HepG2 (cell line): Measurements from ENCODE around the gene LAIR1. TPM values are rescaled to one million over a fixed set of nuclear protein-coding genes. Genes with fewer than 3 reads are reported as not detected.

Experiments used
- ATAC-seq: fragments of 200-7000 bp; cut with Tn5 transposase; 3 replicates; pipeline ENCODE4 v1.9.1; 2020; ENCODE audit warnings: mild to moderate bottlenecking, moderate library complexity
- BruUV-seq: library from RNA; stranded (reverse); fragments of 400-500 nt; replicated peaks from 2 replicates; lab custom pipeline; 2021; lab: Mats Ljungman, UMichigan
- CTCF ChIA-PET: fragments of 300-600 bp; formaldehyde crosslinking; extraction: SDS; loops from one replicate; lab custom pipeline; 2021; ENCODE audit warnings: low total read pairs, inconsistent platforms, low intra/inter-chr PET ratio; lab: Yijun Ruan, JAX
- POLR2A ChIA-PET: fragments of 350-600 bp; sonication (Branson Sonifier 250); formaldehyde crosslinking; loops from one replicate; lab custom pipeline; 2020; ENCODE audit warnings: antibody characterized with exemption, inconsistent platforms; lab: Yijun Ruan, JAX
- DNase-seq: peaks from one replicate; pipeline ENCODE4 v3.0.0-alpha.2; 2015; ENCODE audit warnings: low spot score
- FAIRE-seq: peaks from 3 replicates; lab custom pipeline; 2011; peaks lifted over from hg19 to GRCh38; lab: Jason Lieb, UNC
- H2AFZ ChIP-seq: one replicate; pipeline ENCODE4 v1.6.1; 2011; ENCODE audit warnings: low read length, inconsistent platforms
- H3K27ac ChIP-seq: fragments of 300-600 bp; 3 replicates; pipeline ENCODE4 v1.8.0; 2011; ENCODE audit warnings: mixed run types, mild to moderate bottlenecking, mixed read lengths, low read length, inconsistent platforms; ENCODE audit not compliant: insufficient read depth; ENCODE audit errors: extremely low read length
- H3K27me3 ChIP-seq, 2 experiments: fragments of 200-600 bp in 1 of 2; 2 replicates in 1 of 2; 3 replicates in 1 of 2; pipeline versions ENCODE4 v1.6.0 to v1.8.0; 2011; ENCODE audit warnings: low read length in 2 of 2, mild to moderate bottlenecking in 2 of 2, moderate library complexity in 2 of 2, inconsistent platforms in 1 of 2; ENCODE audit not compliant: insufficient read depth in 2 of 2, control insufficient read depth in 1 of 2
- H3K36me3 ChIP-seq, 2 experiments: fragments of 200-600 bp in 1 of 2; replicated peaks in 1 of 2; 2 replicates in 1 of 2; 3 replicates in 1 of 2; pipeline versions ENCODE4 v1.5.1 to v1.8.0; 2011; ENCODE audit warnings: low read length in 2 of 2, inconsistent platforms in 1 of 2; ENCODE audit not compliant: insufficient read depth in 2 of 2, control insufficient read depth in 1 of 2
- H3K4me1 ChIP-seq: 2 replicates; pipeline ENCODE4 v1.5.1; 2012; ENCODE audit warnings: low read length, inconsistent platforms; ENCODE audit not compliant: insufficient read depth
- H3K4me2 ChIP-seq: 2 replicates; pipeline ENCODE4 v1.6.0; 2011; ENCODE audit warnings: low read depth, low read length, inconsistent platforms
- H3K4me3 ChIP-seq, 3 experiments: fragments of 200-600 bp in 1 of 3; sonication (generic), shearing (Covaris generic) in 1 of 3; replicated peaks in 1 of 3; 2 replicates each; pipeline ENCODE4 v1.5.1; 2011 to 2016; ENCODE audit warnings: low read length in 3 of 3, inconsistent platforms in 2 of 3, low read depth in 2 of 3, mild to moderate bottlenecking in 2 of 3, control low read depth in 1 of 3, mixed read lengths in 1 of 3; ENCODE audit not compliant: insufficient read depth in 1 of 3
- H3K79me2 ChIP-seq: one replicate; pipeline ENCODE4 v1.6.1; 2011; ENCODE audit warnings: low read length, inconsistent platforms; ENCODE audit not compliant: insufficient read depth
- H3K9ac ChIP-seq: 2 replicates; pipeline ENCODE4 v1.6.0; 2011; ENCODE audit warnings: mild to moderate bottlenecking, low read depth, low read length, inconsistent platforms; ENCODE audit not compliant: insufficient read depth
- H3K9me3 ChIP-seq: 2 replicates; pipeline ENCODE4 v1.5.1; 2012; ENCODE audit warnings: mild to moderate bottlenecking, low read length
- H4K20me1 ChIP-seq: 2 replicates; pipeline ENCODE4 v1.6.0; 2011; ENCODE audit warnings: inconsistent platforms, mild to moderate bottlenecking, low read length, moderate library complexity; ENCODE audit not compliant: insufficient read depth
- GZF1 ChIP-seq: sonication (generic); formaldehyde crosslinking; IDR thresholded peaks from 2 replicates; pipeline ENCODE4 v1.5.1; 2020; ENCODE audit warnings: mild to moderate bottlenecking, missing genetic modification reagents
- TRIM24 ChIP-seq: sonication (generic); formaldehyde crosslinking; IDR thresholded peaks from 2 replicates; pipeline ENCODE4 v1.8.0; 2022; ENCODE audit warnings: mild to moderate bottlenecking, missing genetic modification reagents
- ZFY ChIP-seq: sonication (generic); formaldehyde crosslinking; IDR thresholded peaks from 2 replicates; pipeline ENCODE4 v1.4.0; 2020; ENCODE audit warnings: missing genetic modification reagents
- ZNF747 ChIP-seq: sonication (generic); formaldehyde crosslinking; IDR thresholded peaks from 2 replicates; pipeline ENCODE4 v1.8.1; 2023; ENCODE audit warnings: missing genetic modification reagents, mild to moderate bottlenecking, borderline replicate concordance
- WGBS: methylation state at CpG from one replicate; pipeline ENCODE4 v1.1.6; 2017; ENCODE audit warnings: low lambda C conversion rate; 5-methylcytosine and 5-hydroxymethylcytosine counted together
- in situ Hi-C: cut with HindIII; loops from 2 replicates; pipeline ENCODE4 v1.10.0; 2017; ENCODE audit warnings: low pct_unique_long_range_greater_than_20kb; ENCODE audit not compliant: extremely low pct_ligation_motif_present
- intact Hi-C: fragments of 100-400 bp; cut with micrococcal nuclease; formaldehyde crosslinking; loops from one replicate; pipeline ENCODE4 v1.10.0; 2022; ENCODE audit not compliant: unreplicated experiment
- polyA plus RNA-seq, 8 experiments: library from polyadenylated mRNA; depleted of rRNA in 3 of 8; stranded (reverse) in 7 of 8; unstranded in 1 of 8; fragments of >200 nt; fragmentation: Illumina TruSeq in 4 of 8; extraction: Trizol in 4 of 8; gene quantifications; 2 replicates each; pipeline versions ENCODE4 v1.2.1 to v1.2.3, GENCODE V29; 2011 to 2016; ENCODE audit warnings: low read depth in 4 of 8, missing spikeins in 1 of 8, mixed read lengths in 1 of 8; ENCODE audit not compliant: insufficient read depth in 1 of 8
- total RNA-seq, 5 experiments: library from RNA; depleted of rRNA; stranded (reverse); fragments of >200 nt; fragmentation: Illumina TruSeq; extraction: Trizol; gene quantifications; 2 replicates each; pipeline ENCODE4 v1.2.3, GENCODE V29; 2016; ENCODE audit warnings: low read depth in 1 of 5
- TF ChIP-seq, protein P1 (sequence below): sonication (generic); formaldehyde crosslinking; IDR thresholded peaks from 2 replicates; pipeline ENCODE4 v1.5.1; 2020; ENCODE audit warnings: missing genetic modification reagents, mild to moderate bottlenecking, borderline replicate concordance
- TF ChIP-seq, protein P2 (sequence below): sonication (generic); formaldehyde crosslinking; IDR thresholded peaks from 2 replicates; pipeline ENCODE4 v1.8.1; 2023; ENCODE audit warnings: mild to moderate bottlenecking, missing genetic modification reagents, borderline replicate concordance
- TF ChIP-seq, protein P3 (sequence below): IDR thresholded peaks from 2 replicates; pipeline ENCODE4 v1.6.1; 2016; ENCODE audit warnings: missing compliant biosample characterization, missing genetic modification reagents, borderline replicate concordance
- TF ChIP-seq, protein P4 (sequence below): sonication (generic); formaldehyde crosslinking; IDR thresholded peaks from 2 replicates; pipeline ENCODE4 v1.5.0; 2020; ENCODE audit warnings: mild to moderate bottlenecking, missing genetic modification reagents
- TF ChIP-seq, protein P5 (sequence below): sonication (generic); formaldehyde crosslinking; IDR thresholded peaks from 2 replicates; pipeline ENCODE4 v1.4.0; 2020; ENCODE audit warnings: low read depth, mild to moderate bottlenecking, missing genetic modification reagents

Gene LAIR1
- total and polyA plus RNA-seq, 2 of the 13 experiments (the other 11 are each of a cell fraction or from before 2014, with no cell fraction given): 0.75 to 1.2 TPM

DNA sequence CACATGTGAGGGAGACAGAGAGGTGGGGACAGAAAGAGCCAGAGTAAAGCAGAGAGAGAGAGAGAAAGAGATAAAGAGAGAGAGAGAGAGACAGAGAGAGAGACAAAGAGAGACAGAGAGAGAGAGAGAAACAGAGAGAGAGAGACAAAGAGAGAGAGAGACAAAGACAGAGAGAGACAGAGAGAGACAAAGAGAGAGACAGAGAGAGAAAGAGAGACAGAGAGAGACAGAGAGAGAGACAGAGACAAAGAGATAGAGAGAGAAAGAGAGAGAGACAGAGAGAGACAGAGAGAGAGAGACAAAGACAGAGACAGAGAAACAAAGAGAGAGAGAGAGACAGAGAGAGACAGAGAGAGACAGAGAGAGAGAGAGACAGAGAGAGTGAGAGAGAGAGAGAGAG, 46.3 kb upstream of the LAIR1 start:
- POLR2A ChIA-PET: no interaction called here
- Histone ChIP-seq H3K36me3 (no peaks in the 10 kb centered on the region), H2AFZ (no peak overlapping the region), H3K4me2 (no peak overlapping the region), H3K27ac (no peak overlapping the region), H3K4me1 (peaks cover 8% of the 10 kb centered on the region; the same call in 1 of the 2 replicates), H4K20me1 (no peaks in the 10 kb centered on the region)
- DNase-seq (no peak), ATAC-seq (no peak), FAIRE-seq (no peak)
- no TSS peak for BruUV-seq
- CTCF ChIA-PET: no interaction called here
- in situ Hi-C loops: no loop called here
- no peak for TF ChIP-seq GZF1 (CRISPR knock-in tag)
- TF ChIP-seq, protein P1, sequence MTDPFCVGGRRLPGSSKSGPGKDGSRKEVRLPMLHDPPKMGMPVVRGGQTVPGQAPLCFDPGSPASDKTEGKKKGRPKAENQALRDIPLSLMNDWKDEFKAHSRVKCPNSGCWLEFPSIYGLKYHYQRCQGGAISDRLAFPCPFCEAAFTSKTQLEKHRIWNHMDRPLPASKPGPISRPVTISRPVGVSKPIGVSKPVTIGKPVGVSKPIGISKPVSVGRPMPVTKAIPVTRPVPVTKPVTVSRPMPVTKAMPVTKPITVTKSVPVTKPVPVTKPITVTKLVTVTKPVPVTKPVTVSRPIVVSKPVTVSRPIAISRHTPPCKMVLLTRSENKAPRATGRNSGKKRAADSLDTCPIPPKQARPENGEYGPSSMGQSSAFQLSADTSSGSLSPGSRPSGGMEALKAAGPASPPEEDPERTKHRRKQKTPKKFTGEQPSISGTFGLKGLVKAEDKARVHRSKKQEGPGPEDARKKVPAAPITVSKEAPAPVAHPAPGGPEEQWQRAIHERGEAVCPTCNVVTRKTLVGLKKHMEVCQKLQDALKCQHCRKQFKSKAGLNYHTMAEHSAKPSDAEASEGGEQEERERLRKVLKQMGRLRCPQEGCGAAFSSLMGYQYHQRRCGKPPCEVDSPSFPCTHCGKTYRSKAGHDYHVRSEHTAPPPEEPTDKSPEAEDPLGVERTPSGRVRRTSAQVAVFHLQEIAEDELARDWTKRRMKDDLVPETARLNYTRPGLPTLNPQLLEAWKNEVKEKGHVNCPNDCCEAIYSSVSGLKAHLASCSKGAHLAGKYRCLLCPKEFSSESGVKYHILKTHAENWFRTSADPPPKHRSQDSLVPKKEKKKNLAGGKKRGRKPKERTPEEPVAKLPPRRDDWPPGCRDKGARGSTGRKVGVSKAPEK (CRISPR knock-in tag): no peak
- TF ChIP-seq, all 625 proteins: peak for 0
- intact Hi-C loops: no loop called here
- H3K9me3 ChIP-seq: no peaks in the 10 kb centered on the region
- no peaks in the 10 kb centered on the region for H3K79me2 ChIP-seq
- no peak overlapping the region for H3K4me3 ChIP-seq
- H3K27me3 ChIP-seq: no peaks in the 10 kb centered on the region
- H3K9ac ChIP-seq: no peak overlapping the region

DNA sequence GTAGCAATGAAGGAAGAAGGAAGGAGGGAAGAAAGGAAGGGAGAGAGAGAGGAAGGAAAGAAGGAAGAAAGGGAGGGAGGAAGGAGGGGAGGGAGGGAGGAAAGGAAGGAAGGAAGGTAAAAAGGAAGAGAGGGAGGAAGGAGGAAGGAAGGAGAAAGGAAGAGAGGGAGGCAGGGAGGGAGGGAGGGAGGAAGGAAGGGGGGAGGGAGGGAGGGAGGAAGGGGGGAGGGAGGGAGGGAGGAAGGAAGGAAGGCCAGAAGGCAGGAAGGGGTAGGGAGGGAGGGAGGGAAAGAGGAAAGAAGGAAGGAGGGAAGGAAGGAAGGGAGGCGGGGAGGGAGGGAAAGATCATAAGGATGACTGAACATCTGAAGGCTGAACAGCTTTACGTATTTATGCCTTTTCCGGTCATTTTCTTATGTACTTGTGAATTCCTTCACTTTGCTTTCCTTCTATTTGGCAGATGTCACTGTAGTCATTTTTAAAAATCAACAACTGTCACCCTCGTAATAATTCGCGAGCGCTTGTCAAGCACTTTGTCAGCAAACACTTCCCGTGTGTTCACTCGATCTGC, 43.8 kb upstream of the LAIR1 start:
- Histone ChIP-seq H3K27me3 (no peaks in the 10 kb centered on the region; a peak in 1 of 5 replicates), H2AFZ (no peak overlapping the region), H3K9ac (no peak overlapping the region), H3K79me2 (no peaks in the 10 kb centered on the region), H4K20me1 (no peaks in the 10 kb centered on the region), H3K9me3 (no peaks in the 10 kb centered on the region), H3K4me2 (no peak overlapping the region), H3K27ac (no peak overlapping the region), H3K4me3 (no peak overlapping the region), H3K36me3 (no peaks in the 10 kb centered on the region), H3K4me1 (no peaks in the 10 kb centered on the region)
- ChIA-PET CTCF (no interaction called here), POLR2A (no interaction called here)
- WGBS: 71% methylated on average over 9 of the region's 9 CpGs
- in situ Hi-C loops (no loop called here), intact Hi-C loops (no loop called here)
- no peak for DNase-seq
- no peak for ATAC-seq
- FAIRE-seq: no peak
- no TSS peak for BruUV-seq
- no peak for TF ChIP-seq ZFY (CRISPR knock-in tag)
- TF ChIP-seq TRIM24 (CRISPR knock-in tag): no peak
- TF ChIP-seq, protein P2, sequence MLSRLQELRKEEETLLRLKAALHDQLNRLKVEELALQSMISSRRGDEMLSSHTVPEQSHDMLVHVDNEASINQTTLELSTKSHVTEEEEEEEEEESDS (CRISPR knock-in tag): no peak
- TF ChIP-seq, protein P3, sequence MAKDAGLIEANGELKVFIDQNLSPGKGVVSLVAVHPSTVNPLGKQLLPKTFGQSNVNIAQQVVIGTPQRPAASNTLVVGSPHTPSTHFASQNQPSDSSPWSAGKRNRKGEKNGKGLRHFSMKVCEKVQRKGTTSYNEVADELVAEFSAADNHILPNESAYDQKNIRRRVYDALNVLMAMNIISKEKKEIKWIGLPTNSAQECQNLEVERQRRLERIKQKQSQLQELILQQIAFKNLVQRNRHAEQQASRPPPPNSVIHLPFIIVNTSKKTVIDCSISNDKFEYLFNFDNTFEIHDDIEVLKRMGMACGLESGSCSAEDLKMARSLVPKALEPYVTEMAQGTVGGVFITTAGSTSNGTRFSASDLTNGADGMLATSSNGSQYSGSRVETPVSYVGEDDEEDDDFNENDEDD (CRISPR knock-in tag): no peak
- TF ChIP-seq, protein P4, sequence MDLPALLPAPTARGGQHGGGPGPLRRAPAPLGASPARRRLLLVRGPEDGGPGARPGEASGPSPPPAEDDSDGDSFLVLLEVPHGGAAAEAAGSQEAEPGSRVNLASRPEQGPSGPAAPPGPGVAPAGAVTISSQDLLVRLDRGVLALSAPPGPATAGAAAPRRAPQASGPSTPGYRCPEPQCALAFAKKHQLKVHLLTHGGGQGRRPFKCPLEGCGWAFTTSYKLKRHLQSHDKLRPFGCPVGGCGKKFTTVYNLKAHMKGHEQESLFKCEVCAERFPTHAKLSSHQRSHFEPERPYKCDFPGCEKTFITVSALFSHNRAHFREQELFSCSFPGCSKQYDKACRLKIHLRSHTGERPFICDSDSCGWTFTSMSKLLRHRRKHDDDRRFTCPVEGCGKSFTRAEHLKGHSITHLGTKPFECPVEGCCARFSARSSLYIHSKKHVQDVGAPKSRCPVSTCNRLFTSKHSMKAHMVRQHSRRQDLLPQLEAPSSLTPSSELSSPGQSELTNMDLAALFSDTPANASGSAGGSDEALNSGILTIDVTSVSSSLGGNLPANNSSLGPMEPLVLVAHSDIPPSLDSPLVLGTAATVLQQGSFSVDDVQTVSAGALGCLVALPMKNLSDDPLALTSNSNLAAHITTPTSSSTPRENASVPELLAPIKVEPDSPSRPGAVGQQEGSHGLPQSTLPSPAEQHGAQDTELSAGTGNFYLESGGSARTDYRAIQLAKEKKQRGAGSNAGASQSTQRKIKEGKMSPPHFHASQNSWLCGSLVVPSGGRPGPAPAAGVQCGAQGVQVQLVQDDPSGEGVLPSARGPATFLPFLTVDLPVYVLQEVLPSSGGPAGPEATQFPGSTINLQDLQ: no peak
- TF ChIP-seq, protein P5, sequence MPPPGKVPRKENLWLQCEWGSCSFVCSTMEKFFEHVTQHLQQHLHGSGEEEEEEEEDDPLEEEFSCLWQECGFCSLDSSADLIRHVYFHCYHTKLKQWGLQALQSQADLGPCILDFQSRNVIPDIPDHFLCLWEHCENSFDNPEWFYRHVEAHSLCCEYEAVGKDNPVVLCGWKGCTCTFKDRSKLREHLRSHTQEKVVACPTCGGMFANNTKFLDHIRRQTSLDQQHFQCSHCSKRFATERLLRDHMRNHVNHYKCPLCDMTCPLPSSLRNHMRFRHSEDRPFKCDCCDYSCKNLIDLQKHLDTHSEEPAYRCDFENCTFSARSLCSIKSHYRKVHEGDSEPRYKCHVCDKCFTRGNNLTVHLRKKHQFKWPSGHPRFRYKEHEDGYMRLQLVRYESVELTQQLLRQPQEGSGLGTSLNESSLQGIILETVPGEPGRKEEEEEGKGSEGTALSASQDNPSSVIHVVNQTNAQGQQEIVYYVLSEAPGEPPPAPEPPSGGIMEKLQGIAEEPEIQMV (CRISPR knock-in tag): no peak
- no peak for TF ChIP-seq ZNF747 (CRISPR knock-in tag)
